T-cell (primary cell): ENCODE measurements around the gene GALNT9. TPM values are rescaled to one million over a fixed set of nuclear protein-coding genes. Genes with fewer than 3 reads are reported as not detected.

Source experiments
- ATAC-seq, 4 experiments: fragments of 200-7000 bp in 3 of 4; fragments of 150-1000 bp in 1 of 4; cut with Tn5 transposase; replicated peaks in 1 of 4; 1 replicate in 3 of 4; 2 replicates in 1 of 4; pipeline ENCODE4 v1.10.0; 2021; ENCODE audit warnings: moderate library complexity in 3 of 4, mild to moderate bottlenecking in 2 of 4, moderate number of reproducible peaks in 1 of 4
- CTCF ChIA-PET, 2 donors: fragments of 300-600 bp; sonication (Branson Sonifier 250); formaldehyde crosslinking; loops; one replicate each; lab custom pipeline; 2022; ENCODE audit warnings: antibody characterized with exemption in 2 of 2; lab: Charles Lee
- POLR2A ChIA-PET, 2 donors: fragments of 300-600 bp; sonication (Branson Sonifier 250); formaldehyde crosslinking; loops; one replicate each; lab custom pipeline; 2022; ENCODE audit warnings: antibody characterized with exemption in 2 of 2; lab: Charles Lee
- DNase-seq, 35 experiments: peaks; one replicate each; pipeline versions ENCODE4 v3.0.0 to v3.0.0-alpha.2; 2013 to 2023
- H3K27ac ChIP-seq: one replicate; pipeline ENCODE4 v1.5.1; 2013; ENCODE audit warnings: low read length
- H3K27me3 ChIP-seq, 2 experiments: replicated peaks in 1 of 2; 1 replicate in 1 of 2; 2 replicates in 1 of 2; pipeline versions ENCODE4 v1.6.1 to v1.7.0; 2013; ENCODE audit warnings: low read length in 1 of 2, mixed read lengths in 1 of 2; ENCODE audit not compliant: control insufficient read depth in 2 of 2, insufficient read depth in 2 of 2; ENCODE audit errors: extremely low read depth in 1 of 2
- H3K36me3 ChIP-seq, 2 donors: 1 replicate in 1 of 2; 2 replicates in 1 of 2; pipeline versions ENCODE4 v1.6.1 to v1.7.0; 2013; ENCODE audit warnings: low read length in 1 of 2; ENCODE audit not compliant: control insufficient read depth in 2 of 2, insufficient read depth in 1 of 2; ENCODE audit errors: extremely low read depth in 1 of 2
- H3K4me1 ChIP-seq, 2 experiments: 1 replicate in 1 of 2; 2 replicates in 1 of 2; pipeline versions ENCODE4 v1.6.1 to v1.7.0; 2013; ENCODE audit warnings: low read length in 2 of 2, mixed read lengths in 1 of 2; ENCODE audit not compliant: insufficient read depth in 2 of 2, control insufficient read depth in 1 of 2; ENCODE audit errors: extremely low read depth in 1 of 2
- H3K4me3 ChIP-seq, 2 donors: 1 replicate in 1 of 2; 2 replicates in 1 of 2; pipeline versions ENCODE4 v1.5.1 to v1.7.0; 2013; ENCODE audit warnings: mild to moderate bottlenecking in 2 of 2, low read length in 1 of 2, moderate library complexity in 1 of 2; ENCODE audit not compliant: control insufficient read depth in 1 of 2; ENCODE audit errors: extremely low read depth in 1 of 2
- H3K9me3 ChIP-seq: 2 replicates; pipeline ENCODE4 v1.7.0; 2013
- H3K27ac Mint-ChIP-seq, 2 donors: one replicate each; pipeline ENCODE4 v1.8.0; 2020 to 2021; ENCODE audit warnings: mild to moderate bottlenecking in 2 of 2, mixed read lengths in 2 of 2
- H3K27me3 Mint-ChIP-seq, 2 donors: one replicate each; pipeline ENCODE4 v1.8.0; 2021 to 2022; ENCODE audit warnings: mixed read lengths in 2 of 2
- H3K36me3 Mint-ChIP-seq: one replicate; pipeline ENCODE4 v1.8.0; 2021; ENCODE audit warnings: mixed read lengths
- H3K4me1 Mint-ChIP-seq, 3 donors: one replicate each; pipeline ENCODE4 v1.8.0; 2020 to 2022; ENCODE audit warnings: mixed read lengths in 3 of 3, mild to moderate bottlenecking in 1 of 3
- H3K4me3 Mint-ChIP-seq, 3 donors: one replicate each; pipeline ENCODE4 v1.8.0; 2020 to 2022; ENCODE audit warnings: mild to moderate bottlenecking in 3 of 3, mixed read lengths in 3 of 3, moderate library complexity in 3 of 3
- H3K9me3 Mint-ChIP-seq, 3 donors: one replicate each; pipeline ENCODE4 v1.8.0; 2020 to 2022; ENCODE audit warnings: mixed read lengths in 3 of 3
- WGBS: methylation state at CpG from one replicate; pipeline ENCODE4 v1.1.5; 2013; ENCODE audit warnings: missing lambda C conversion rate; ENCODE audit not compliant: insufficient coverage; 5-methylcytosine and 5-hydroxymethylcytosine counted together
- total RNA-seq, 35 experiments: library from RNA in 6 of 35; stranded (reverse) in 6 of 35; fragments of 120-200 nt in 1 of 35; gene quantifications; one replicate each; pipeline versions ENCODE4 v1.2.1 to v1.2.4 and lab custom pipeline; 2013 to 2026

The GALNT9 gene
- total RNA-seq, 5 donors from 2014 or later (not counting 1 experiment from before 2014, with no cell fraction given) = 0.72 TPM; not detected in 4

GRCh38 chr12:132171968-132172521, 157.3 kb downstream of the GALNT9 start:
- Mint-ChIP-seq H3K4me3 (peak overlapping the region in 1 of 3 donors; percentile 38), H3K4me1 (peaks cover 17 to 34% (median 23%) of the 10 kb centered on the region in 3 donors), H3K27ac (no peak overlapping the region), H3K36me3 (no peaks in the 10 kb centered on the region), H3K9me3 (peaks cover 0 to under 1% (median 0%) of the 10 kb centered on the region in 3 donors), H3K27me3 (peaks cover 0 to 8% of the 10 kb centered on the region in 2 donors)
- ChIA-PET POLR2A (no interaction called here), CTCF (no interaction called here)
- DNase-seq (no peak), ATAC-seq (no peak)
- Histone ChIP-seq H3K4me3 (no peak overlapping the region), H3K27me3 (peaks cover 0 to 86% of the 10 kb centered on the region in 2 experiments), H3K9me3 (no peaks in the 10 kb centered on the region), H3K36me3 (no peaks in the 10 kb centered on the region), H3K27ac (no peak overlapping the region), H3K4me1 (peaks cover 5 to 39% of the 10 kb centered on the region in 2 experiments)
- 76% methylated on average over 10 of the region's 28 CpGs for WGBS

GRCh38 chr12:132171293-132171967, 158.0 kb downstream of the GALNT9 start:
- peaks cover 0 to 8% of the 10 kb centered on the region in 2 donors for H3K27me3 Mint-ChIP-seq
- Histone ChIP-seq H3K27me3 (peaks cover 0 to 79% of the 10 kb centered on the region in 2 experiments), H3K27ac (no peak overlapping the region), H3K4me1 (peaks cover 5 to 39% of the 10 kb centered on the region in 2 experiments), H3K4me3 (no peak overlapping the region), H3K36me3 (no peaks in the 10 kb centered on the region), H3K9me3 (no peaks in the 10 kb centered on the region)
- peak overlapping the region in 1 of 3 donors; percentile 38 for H3K4me3 Mint-ChIP-seq
- no peaks in the 10 kb centered on the region for H3K36me3 Mint-ChIP-seq
- peaks cover 15 to 34% (median 21%) of the 10 kb centered on the region in 3 donors for H3K4me1 Mint-ChIP-seq
- H3K9me3 Mint-ChIP-seq = peaks cover 0 to 5% (median 0%) of the 10 kb centered on the region in 3 donors
- H3K27ac Mint-ChIP-seq = no peak overlapping the region
- WGBS = 83% methylated on average over 16 of the region's 24 CpGs
- no peak for DNase-seq
- ATAC-seq = no peak
- ChIA-PET CTCF (no interaction called here), POLR2A (no interaction called here)

DNA sequence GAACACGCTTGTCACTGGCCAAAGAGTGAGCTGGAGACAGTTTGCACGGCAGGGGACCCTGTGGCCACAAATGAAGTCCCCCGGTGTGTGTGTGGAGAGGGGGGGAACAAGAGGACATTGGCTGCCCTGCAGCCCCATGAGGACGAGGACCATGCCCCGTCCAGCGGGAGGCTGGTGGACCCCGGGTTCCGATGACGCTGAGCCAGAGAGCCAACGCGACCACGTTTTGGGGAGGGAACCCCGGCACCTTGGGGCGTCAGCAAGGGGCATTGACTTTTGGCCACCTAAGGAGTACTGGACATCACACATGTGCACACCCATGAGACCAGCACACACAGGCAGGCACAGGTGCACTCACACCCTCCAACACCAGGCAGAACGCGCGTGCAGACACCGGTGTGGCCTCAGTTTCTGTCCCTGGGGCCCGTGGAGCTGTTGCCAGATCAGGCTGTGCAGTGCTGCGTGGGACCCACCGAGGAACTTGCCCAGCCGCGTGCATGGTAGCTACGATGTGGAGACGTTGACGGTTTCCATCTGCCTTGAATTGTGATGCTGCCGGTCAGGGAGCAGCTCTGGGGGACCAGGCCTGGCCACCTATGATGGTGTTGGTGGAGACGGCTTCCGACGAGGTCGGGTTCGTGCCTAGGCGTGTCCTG, 158.6 kb downstream of the GALNT9 start:
- ChIA-PET POLR2A (no interaction called here), CTCF (no interaction called here)
- Histone ChIP-seq H3K36me3 (no peaks in the 10 kb centered on the region), H3K27me3 (peaks cover 0 to 73% of the 10 kb centered on the region in 2 experiments), H3K27ac (no peak overlapping the region), H3K4me3 (no peak overlapping the region), H3K9me3 (no peaks in the 10 kb centered on the region), H3K4me1 (peaks cover 5 to 39% of the 10 kb centered on the region in 2 experiments)
- Mint-ChIP-seq H3K36me3 (no peaks in the 10 kb centered on the region), H3K4me3 (no peak overlapping the region), H3K27me3 (peaks cover 0 to 8% of the 10 kb centered on the region in 2 donors), H3K4me1 (peaks cover 15 to 34% (median 21%) of the 10 kb centered on the region in 3 donors), H3K9me3 (peaks cover 0 to 7% (median 0%) of the 10 kb centered on the region in 3 donors), H3K27ac (no peak overlapping the region)
- WGBS = 89% methylated on average over 26 of the region's 33 CpGs
- DNase-seq (no peak), ATAC-seq (no peak)

DNA sequence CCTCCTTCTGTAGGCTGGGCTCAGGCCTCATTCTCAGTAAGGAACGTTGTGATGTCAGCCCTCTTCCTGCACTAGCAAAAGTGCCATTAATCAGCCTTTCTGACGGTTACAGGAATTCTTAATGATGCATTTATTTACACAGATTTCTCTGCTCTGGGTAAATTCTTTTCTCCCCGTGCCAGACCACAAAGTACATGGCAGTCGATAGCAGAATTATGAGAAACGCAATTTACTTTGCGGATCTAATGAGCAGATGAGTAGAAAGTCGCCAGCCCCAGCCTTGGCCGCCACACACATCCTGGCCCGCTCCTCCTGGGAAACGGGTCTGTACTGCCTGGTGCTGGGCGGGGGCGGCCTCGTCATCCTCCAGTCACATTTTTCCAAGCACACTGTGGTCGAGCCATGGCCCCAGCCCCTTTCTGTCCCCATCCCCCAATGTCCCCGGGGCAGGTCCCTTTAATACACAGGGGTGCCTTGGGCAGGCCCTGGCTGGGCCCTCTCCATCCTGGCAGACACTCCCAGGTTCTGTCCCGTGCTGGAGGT, 159.2 kb downstream of the GALNT9 start:
- no peaks in the 10 kb centered on the region for H3K9me3 ChIP-seq
- peak in 1 of 35 experiments; percentile 1 for DNase-seq
- H3K4me1 ChIP-seq = peaks cover 5 to 39% of the 10 kb centered on the region in 2 experiments
- no peak overlapping the region for H3K4me3 ChIP-seq
- H3K27ac Mint-ChIP-seq = no peak overlapping the region
- no peak overlapping the region for H3K27ac ChIP-seq
- ChIA-PET POLR2A (no interaction called here), CTCF (no interaction called here)
- ATAC-seq = no peak
- H3K27me3 ChIP-seq = peaks cover 0 to 67% of the 10 kb centered on the region in 2 experiments
- WGBS = 58% methylated on average over 12 of the region's 16 CpGs
- peaks cover 0 to 8% of the 10 kb centered on the region in 2 donors for H3K27me3 Mint-ChIP-seq
- H3K4me3 Mint-ChIP-seq = no peak overlapping the region
- peaks cover 0 to 7% (median 0%) of the 10 kb centered on the region in 3 donors for H3K9me3 Mint-ChIP-seq
- H3K36me3 Mint-ChIP-seq = no peaks in the 10 kb centered on the region
- peaks cover 15 to 34% (median 21%) of the 10 kb centered on the region in 3 donors for H3K4me1 Mint-ChIP-seq
- no peaks in the 10 kb centered on the region for H3K36me3 ChIP-seq

DNA sequence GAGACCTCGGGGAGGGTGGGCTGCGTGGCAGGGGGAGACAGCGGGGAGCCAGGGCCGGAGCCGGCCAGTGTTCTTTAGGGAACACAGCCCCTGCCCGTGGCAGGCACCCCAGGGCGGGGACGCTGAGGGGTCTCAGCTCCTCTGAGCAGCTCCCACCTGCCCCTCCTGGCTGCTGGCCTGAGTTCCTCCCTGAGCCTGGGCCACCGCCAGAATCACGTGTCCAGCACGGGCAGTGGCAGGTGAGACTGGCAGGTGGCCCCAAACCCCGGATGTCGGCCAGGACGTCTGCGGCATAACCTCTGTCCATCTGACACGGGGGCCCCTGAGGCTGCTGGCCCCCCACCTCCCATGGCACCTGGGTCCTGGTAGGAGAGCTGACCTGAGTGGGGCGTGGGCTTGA, 160.0 kb downstream of the GALNT9 start:
- Histone ChIP-seq H3K9me3 (no peaks in the 10 kb centered on the region), H3K27me3 (peaks cover 0 to 60% of the 10 kb centered on the region in 2 experiments), H3K36me3 (no peaks in the 10 kb centered on the region), H3K27ac (no peak overlapping the region), H3K4me1 (peaks cover 0 to 32% of the 10 kb centered on the region in 2 experiments), H3K4me3 (no peak overlapping the region)
- Mint-ChIP-seq H3K4me3 (no peak overlapping the region), H3K27me3 (peaks cover 0 to 8% of the 10 kb centered on the region in 2 donors), H3K9me3 (peaks cover 0 to 7% (median 0%) of the 10 kb centered on the region in 3 donors), H3K4me1 (peaks cover 9 to 29% (median 18%) of the 10 kb centered on the region in 3 donors), H3K36me3 (no peaks in the 10 kb centered on the region), H3K27ac (no peak overlapping the region)
- no peak for ATAC-seq
- ChIA-PET CTCF (no interaction called here), POLR2A (no interaction called here)
- peak in 1 of 35 experiments; percentile 3 for DNase-seq
- WGBS = 85% methylated on average over 16 of the region's 17 CpGs
